Activated naive CD8-positive, alpha-beta T cell treated with anti-CD3 and anti-CD28 coated beads, Interleukin-2, amount 10 ng/mL, durations not matched to agents 7 days and 5 days (primary cell): Measurements from ENCODE around the gene STARD13. TPM values are rescaled to one million over a fixed set of nuclear protein-coding genes. Genes with fewer than 3 reads are reported as not detected.

Experiments used
- ATAC-seq: fragments of 150-1000 bp; cut with Tn5 transposase; one replicate; pipeline ENCODE4 v1.10.0; 2021; ENCODE audit warnings: low read depth, moderate library complexity
- POLR2A ChIA-PET: fragments of 350-600 bp; sonication (Branson Sonifier 250); formaldehyde crosslinking; loops from one replicate; lab custom pipeline; 2021; ENCODE audit warnings: antibody characterized with exemption; lab: Charles Lee
- DNase-seq: peaks from one replicate; pipeline ENCODE4 v3.0.0; 2021
- H3K27ac Mint-ChIP-seq: one replicate; pipeline ENCODE4 v1.8.0; 2022; ENCODE audit warnings: mild to moderate bottlenecking, mixed read lengths
- H3K27me3 Mint-ChIP-seq: one replicate; pipeline ENCODE4 v1.8.0; 2022; ENCODE audit warnings: mild to moderate bottlenecking, moderate library complexity, mixed read lengths
- H3K36me3 Mint-ChIP-seq: one replicate; pipeline ENCODE4 v1.8.0; 2021; ENCODE audit warnings: mild to moderate bottlenecking, mixed read lengths
- H3K4me1 Mint-ChIP-seq: one replicate; pipeline ENCODE4 v1.8.0; 2021; ENCODE audit warnings: mixed read lengths
- H3K4me3 Mint-ChIP-seq: one replicate; pipeline ENCODE4 v1.8.0; 2022; ENCODE audit warnings: mild to moderate bottlenecking, moderate library complexity, mixed read lengths
- H3K9me3 Mint-ChIP-seq: one replicate; pipeline ENCODE4 v1.8.0; 2021; ENCODE audit warnings: mixed read lengths
- total RNA-seq, 2 experiments: library from RNA; stranded (reverse); gene quantifications; one replicate each; pipeline ENCODE4 v1.2.3, GENCODE V29; 2021

Gene STARD13
- total RNA-seq, 2 experiments from 2014 or later: 0.17 to 0.33 TPM

DNA sequence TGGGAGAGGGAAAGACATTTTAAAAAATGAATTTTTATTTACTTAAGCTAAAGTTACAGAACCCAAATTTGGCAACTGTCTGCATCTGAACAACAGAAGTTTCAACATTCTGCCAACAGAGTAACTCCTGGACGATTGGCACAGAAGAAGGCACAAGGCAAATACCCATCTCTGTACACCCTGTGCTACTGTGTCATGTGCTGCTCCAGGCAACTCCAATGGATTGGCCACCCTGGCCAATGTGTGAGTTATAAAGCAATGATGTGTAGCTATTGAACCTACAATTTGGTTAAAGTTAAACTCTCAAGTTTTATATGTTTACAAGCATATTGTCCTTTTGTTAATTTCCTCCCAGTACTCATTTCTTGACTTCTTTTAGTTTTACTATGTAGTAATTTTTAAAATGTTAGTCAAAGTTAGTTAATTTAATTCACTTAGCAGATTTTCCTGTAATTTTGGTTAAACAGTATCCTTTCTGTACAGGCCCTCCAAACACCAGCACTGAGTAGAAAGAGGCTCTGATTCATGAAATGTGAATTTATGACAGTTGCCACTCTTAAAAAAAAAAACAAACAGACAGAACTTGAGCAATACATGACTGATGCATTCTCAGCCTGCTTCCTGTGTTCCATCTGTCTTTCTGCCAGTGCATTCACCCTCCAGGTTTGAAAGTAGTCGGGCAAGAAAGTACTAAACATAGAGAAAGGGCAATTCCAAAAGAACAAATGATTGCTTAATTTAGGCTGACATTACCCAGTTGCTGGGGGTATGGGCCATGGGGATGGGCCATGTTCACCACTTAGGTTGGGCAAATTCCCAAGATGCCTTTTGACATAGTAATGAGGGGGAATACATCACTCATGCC, 5.9 kb downstream of the STARD13 start:
- H3K36me3 Mint-ChIP-seq: no peaks in the 10 kb centered on the region
- ATAC-seq: no peak
- H3K27ac Mint-ChIP-seq: no peak overlapping the region
- DNase-seq: no peak
- no peak overlapping the region for H3K4me3 Mint-ChIP-seq
- peaks cover 15% of the 10 kb centered on the region for H3K27me3 Mint-ChIP-seq
- H3K4me1 Mint-ChIP-seq: no peaks in the 10 kb centered on the region
- POLR2A ChIA-PET: no interaction called here
- H3K9me3 Mint-ChIP-seq: no peaks in the 10 kb centered on the region

DNA sequence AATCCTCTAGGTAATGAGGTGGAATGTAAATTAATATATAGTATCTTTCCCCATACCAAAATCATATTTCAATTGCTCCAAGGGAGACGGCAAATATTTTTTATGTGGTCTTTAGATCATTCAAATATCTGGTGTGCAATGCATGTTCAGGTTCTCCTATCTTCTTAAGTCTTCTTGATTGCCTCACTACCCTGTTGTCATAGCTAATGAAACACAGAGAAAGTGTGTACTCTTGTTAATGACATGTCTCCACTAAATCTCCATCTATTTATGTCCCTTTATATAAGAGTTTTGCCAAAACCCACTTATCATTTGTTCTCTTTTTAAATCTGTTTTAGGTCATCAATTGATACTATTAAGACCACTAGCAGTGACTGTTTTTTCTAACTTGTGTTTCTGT, 6.6 kb downstream of the STARD13 start:
- H3K4me1 Mint-ChIP-seq: no peaks in the 10 kb centered on the region
- no peaks in the 10 kb centered on the region for H3K36me3 Mint-ChIP-seq
- ATAC-seq (no peak), DNase-seq (no peak)
- POLR2A ChIA-PET: no interaction called here
- no peaks in the 10 kb centered on the region for H3K9me3 Mint-ChIP-seq
- peaks cover 8% of the 10 kb centered on the region for H3K27me3 Mint-ChIP-seq
- H3K27ac Mint-ChIP-seq: no peak overlapping the region
- H3K4me3 Mint-ChIP-seq: no peak overlapping the region

DNA sequence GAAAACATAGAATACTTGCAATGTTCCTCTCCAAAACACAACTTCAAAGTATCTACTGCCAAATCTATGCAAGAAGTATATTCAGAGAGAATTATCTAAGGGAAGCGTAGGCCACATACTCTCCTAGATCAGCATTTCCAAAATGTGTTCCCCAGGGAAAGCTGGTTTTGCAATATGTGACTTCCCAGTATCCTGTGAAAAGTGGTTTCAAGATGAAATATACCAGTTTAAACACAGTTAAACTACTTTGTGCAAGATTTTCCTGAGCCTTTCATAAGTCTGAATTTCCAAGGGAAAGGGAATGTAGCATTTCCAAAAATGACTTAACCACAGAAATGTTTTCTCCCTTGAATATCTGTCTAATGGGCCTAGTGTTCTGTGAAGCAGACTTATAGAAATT, 7.6 kb downstream of the STARD13 start:
- no peak overlapping the region for H3K27ac Mint-ChIP-seq
- no peak for ATAC-seq
- POLR2A ChIA-PET: no interaction called here

GRCh38 chr13:33277037-33277740, 8.4 kb downstream of the STARD13 start:
- Mint-ChIP-seq H3K36me3 (no peaks in the 10 kb centered on the region), H3K4me1 (no peaks in the 10 kb centered on the region), H3K27me3 (peaks cover 6% of the 10 kb centered on the region), H3K4me3 (no peak overlapping the region), H3K9me3 (no peaks in the 10 kb centered on the region), H3K27ac (no peak overlapping the region)
- DNase-seq (no peak), ATAC-seq (no peak)
- POLR2A ChIA-PET: no interaction called here

More for the DNA sequence above, 7.6 kb downstream of the STARD13 start:
- no peaks in the 10 kb centered on the region for H3K9me3 Mint-ChIP-seq
- H3K4me1 Mint-ChIP-seq: no peaks in the 10 kb centered on the region
- peaks cover 6% of the 10 kb centered on the region for H3K27me3 Mint-ChIP-seq
- no peak for DNase-seq
- H3K36me3 Mint-ChIP-seq: no peaks in the 10 kb centered on the region
- H3K4me3 Mint-ChIP-seq: no peak overlapping the region

DNA sequence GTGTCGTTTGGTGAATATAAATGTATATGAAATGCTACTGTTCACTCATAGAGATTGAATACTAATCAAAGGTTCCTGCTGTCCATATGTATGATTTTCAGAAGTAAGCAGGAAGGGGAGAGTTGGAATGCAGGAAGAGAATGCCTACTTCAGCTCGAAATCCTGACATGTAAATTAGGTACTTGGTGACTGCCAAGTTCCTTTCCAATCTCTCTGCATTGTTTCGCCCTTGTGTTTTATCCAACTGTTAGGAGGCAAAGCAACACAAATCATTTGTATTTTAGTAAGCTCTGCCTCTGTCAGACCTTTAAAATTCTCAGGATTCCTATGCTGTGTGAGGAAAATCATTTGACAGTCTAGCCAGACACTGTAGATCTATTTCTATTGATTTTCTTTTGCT, 9.0 kb downstream of the STARD13 start:
- ATAC-seq: no peak
- no peak for DNase-seq
- no peak overlapping the region for H3K4me3 Mint-ChIP-seq
- peaks cover 6% of the 10 kb centered on the region for H3K27me3 Mint-ChIP-seq
- no peaks in the 10 kb centered on the region for H3K36me3 Mint-ChIP-seq
- POLR2A ChIA-PET: no interaction called here
- no peaks in the 10 kb centered on the region for H3K9me3 Mint-ChIP-seq
- H3K27ac Mint-ChIP-seq: no peak overlapping the region
- no peaks in the 10 kb centered on the region for H3K4me1 Mint-ChIP-seq

DNA sequence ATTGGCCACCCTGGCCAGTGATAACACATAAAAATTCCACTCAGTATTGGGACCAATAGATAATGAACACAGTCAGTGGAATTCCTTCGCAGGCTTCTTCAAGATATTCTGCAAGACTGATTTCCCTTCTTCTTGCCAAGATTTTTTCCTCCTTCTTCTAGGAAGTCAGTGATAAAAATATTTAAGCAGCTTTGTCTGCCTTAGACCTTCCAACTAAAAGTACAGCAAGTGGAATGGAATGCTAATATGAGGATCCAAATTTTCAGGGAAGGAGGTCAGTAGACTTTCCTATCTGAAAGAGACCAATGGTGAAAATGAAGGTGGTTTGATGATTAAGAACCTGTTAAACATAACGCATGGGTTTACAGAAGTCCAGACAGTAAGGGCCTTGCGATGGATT, 9.6 kb downstream of the STARD13 start:
- H3K9me3 Mint-ChIP-seq: no peaks in the 10 kb centered on the region
- no peak for ATAC-seq
- POLR2A ChIA-PET: no interaction called here
- H3K27ac Mint-ChIP-seq: no peak overlapping the region
- DNase-seq: no peak
- no peaks in the 10 kb centered on the region for H3K4me1 Mint-ChIP-seq
- peaks cover 6% of the 10 kb centered on the region for H3K27me3 Mint-ChIP-seq
- H3K36me3 Mint-ChIP-seq: no peaks in the 10 kb centered on the region
- H3K4me3 Mint-ChIP-seq: no peak overlapping the region

GRCh38 chr13:33274264-33274663, 11.3 kb downstream of the STARD13 start:
- Mint-ChIP-seq H3K9me3 (no peaks in the 10 kb centered on the region), H3K4me3 (no peak overlapping the region), H3K27ac (no peak overlapping the region), H3K4me1 (no peaks in the 10 kb centered on the region), H3K27me3 (peaks cover 6% of the 10 kb centered on the region), H3K36me3 (no peaks in the 10 kb centered on the region)
- no peak for DNase-seq
- POLR2A ChIA-PET: no interaction called here
- ATAC-seq: no peak

- Mint-ChIP-seq H3K36me3 (no peaks in the 10 kb centered on the region), H3K4me1 (no peaks in the 10 kb centered on the region), H3K27me3 (peaks cover 4% of the 10 kb centered on the region), H3K9me3 (no peaks in the 10 kb centered on the region), H3K27ac (no peak overlapping the region), H3K4me3 (no peak overlapping the region)
- DNase-seq (no peak), ATAC-seq (no peak)
- POLR2A ChIA-PET: no interaction called here
Observed at GRCh38 chr13:33272531-33273124, 12.9 kb downstream of the STARD13 start.

DNA sequence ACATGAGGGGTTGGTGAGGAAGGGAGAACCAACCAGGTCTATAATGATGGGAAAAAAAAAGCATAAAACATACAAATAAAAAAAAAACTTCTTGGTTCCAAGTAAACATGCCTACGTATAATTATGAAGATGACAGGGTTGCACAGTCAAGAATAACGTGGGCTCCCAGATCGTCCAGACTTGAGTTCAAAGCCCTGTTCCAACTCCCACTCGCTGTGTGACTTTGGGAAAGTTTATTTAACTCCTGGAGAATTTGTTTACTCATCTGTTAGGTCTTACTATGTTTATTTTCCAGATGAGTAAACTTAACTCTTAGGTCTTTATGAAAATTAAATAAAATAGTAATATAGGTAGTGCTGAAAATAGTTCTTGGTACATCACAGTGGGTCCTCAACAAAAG, 13.8 kb downstream of the STARD13 start:
- H3K27me3 Mint-ChIP-seq: peaks cover 6% of the 10 kb centered on the region
- no peak for DNase-seq
- no peak for ATAC-seq
- no peak overlapping the region for H3K4me3 Mint-ChIP-seq
- no peaks in the 10 kb centered on the region for H3K9me3 Mint-ChIP-seq
- H3K27ac Mint-ChIP-seq: no peak overlapping the region
- no peaks in the 10 kb centered on the region for H3K36me3 Mint-ChIP-seq
- H3K4me1 Mint-ChIP-seq: no peaks in the 10 kb centered on the region
- POLR2A ChIA-PET: no interaction called here

- Mint-ChIP-seq H3K4me1 (no peaks in the 10 kb centered on the region), H3K27ac (no peak overlapping the region), H3K27me3 (peaks cover 6% of the 10 kb centered on the region), H3K4me3 (no peak overlapping the region), H3K36me3 (no peaks in the 10 kb centered on the region), H3K9me3 (no peaks in the 10 kb centered on the region)
- POLR2A ChIA-PET: no interaction called here
- no peak for ATAC-seq
- DNase-seq: no peak
Observed at GRCh38 chr13:33270895-33271538, 14.5 kb downstream of the STARD13 start.

DNA sequence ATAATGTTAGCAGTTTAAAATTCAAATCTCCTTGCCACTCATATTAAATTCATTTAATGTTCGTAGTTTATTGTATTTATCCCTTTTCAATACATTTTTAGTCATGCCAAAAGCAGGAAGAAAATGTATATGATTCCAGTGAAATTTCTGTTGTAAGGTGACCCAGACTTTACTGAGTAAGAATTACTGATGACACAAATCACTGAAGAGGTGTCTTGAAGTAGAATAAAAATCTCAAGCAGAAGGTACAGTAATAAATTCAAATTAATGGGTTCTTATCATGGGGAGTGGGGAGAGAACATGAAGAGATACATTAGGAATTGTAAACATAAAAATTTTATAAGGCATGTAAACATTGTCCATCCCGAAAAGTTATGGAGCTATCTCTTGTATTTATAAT, 19.9 kb downstream of the STARD13 start:
- H3K4me3 Mint-ChIP-seq: no peak overlapping the region
- POLR2A ChIA-PET: no interaction called here

GRCh38 chr13:33265133-33265532, 20.4 kb downstream of the STARD13 start:
- Mint-ChIP-seq H3K36me3 (no peaks in the 10 kb centered on the region), H3K4me3 (no peak overlapping the region), H3K27me3 (peaks cover 6% of the 10 kb centered on the region), H3K9me3 (no peaks in the 10 kb centered on the region), H3K27ac (no peak overlapping the region), H3K4me1 (no peaks in the 10 kb centered on the region)
- ATAC-seq: no peak
- DNase-seq: no peak
- POLR2A ChIA-PET: no interaction called here

More for the DNA sequence above, 19.9 kb downstream of the STARD13 start:
- no peaks in the 10 kb centered on the region for H3K9me3 Mint-ChIP-seq
- H3K27me3 Mint-ChIP-seq: peaks cover 6% of the 10 kb centered on the region
- no peaks in the 10 kb centered on the region for H3K36me3 Mint-ChIP-seq
- H3K4me1 Mint-ChIP-seq: no peaks in the 10 kb centered on the region
- no peak overlapping the region for H3K27ac Mint-ChIP-seq
- no peak for ATAC-seq
- DNase-seq: no peak

DNA sequence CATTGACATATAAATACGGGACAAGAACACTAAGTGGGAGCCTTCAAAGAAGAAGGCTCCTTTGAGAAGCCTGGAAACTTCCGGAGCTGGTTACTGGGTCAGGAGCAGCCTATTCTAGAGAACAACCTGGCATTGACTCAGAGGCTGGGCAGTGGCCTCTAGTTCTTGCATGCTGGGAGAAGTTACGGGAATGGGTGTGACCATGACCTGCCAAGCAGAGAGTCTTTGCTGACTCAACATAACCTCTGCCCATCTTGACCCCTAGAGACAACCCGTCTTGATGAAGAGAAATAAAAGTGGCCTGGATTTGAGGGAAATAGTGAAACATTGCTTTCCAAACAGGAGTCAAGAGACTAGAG, 21.0 kb downstream of the STARD13 start:
- H3K9me3 Mint-ChIP-seq: no peaks in the 10 kb centered on the region
- peaks cover 6% of the 10 kb centered on the region for H3K27me3 Mint-ChIP-seq
- ATAC-seq (no peak), DNase-seq (no peak)
- H3K4me1 Mint-ChIP-seq: no peaks in the 10 kb centered on the region
- no peak overlapping the region for H3K4me3 Mint-ChIP-seq
- H3K27ac Mint-ChIP-seq: no peak overlapping the region
- no peaks in the 10 kb centered on the region for H3K36me3 Mint-ChIP-seq
- POLR2A ChIA-PET: no interaction called here
